22Rv1 (cell line): Measurements from ENCODE around the gene LTBR.

Experiments
- H3K27ac ChIP-seq: fragments of 450-650 bp; 2 replicates; pipeline ENCODE4 v1.5.1; 2017
- CTCF ChIP-seq: fragments of 450-650 bp; IDR thresholded peaks from 2 replicates; pipeline ENCODE4 v1.5.1; 2017; ENCODE audit warnings: mild to moderate bottlenecking
- ZFX ChIP-seq: fragments of 450-650 bp; IDR thresholded peaks from 2 replicates; pipeline ENCODE4 v1.6.1; 2017; ENCODE audit warnings: antibody characterized with exemption, borderline replicate concordance

LTBR gene

GRCh38 chr12:6337958-6338433 is 46.0 kb upstream of the LTBR start:
- H3K27ac ChIP-seq = peak overlapping the region; percentile 100
- no peak for TF ChIP-seq ZFX
- TF ChIP-seq CTCF = no peak

GRCh38 chr12:6338536-6338935 is 45.4 kb upstream of the LTBR start:
- H3K27ac ChIP-seq = peak overlapping the region; percentile 100

- H3K27ac ChIP-seq = peak overlapping the region; percentile 100
- TF ChIP-seq ZFX (no peak), CTCF (no peak)
Measured at GRCh38 chr12:6338955-6339354, 45.0 kb upstream of the LTBR start.

- peak overlapping the region; percentile 100 for H3K27ac ChIP-seq
- TF ChIP-seq ZFX (no peak), CTCF (no peak)
Measured at GRCh38 chr12:6340032-6340638, 43.8 kb upstream of the LTBR start.

- TF ChIP-seq ZFX (no peak), CTCF (no peak)
- peak overlapping the region; percentile 100 for H3K27ac ChIP-seq
Measured at GRCh38 chr12:6340745-6341416, 43.1 kb upstream of the LTBR start.

GRCh38 chr12:6341417-6342139 is 42.4 kb upstream of the LTBR start, which contains the start of gene TNFRSF1A:
Gene TNFRSF1A (minus strand): TSS chr12:6342076. CDS start chr12:6341814, 262 bp downstream.
- TF ChIP-seq CTCF (no peak), ZFX (peak; percentile 75; the same call in 1 of the 2 replicates)
- peak within 1 kb of the TSS; percentile 100 for H3K27ac ChIP-seq

GRCh38 chr12:6342140-6342889 is 41.6 kb upstream of the LTBR start:
- peak overlapping the region; percentile 100 for H3K27ac ChIP-seq
- no peak for TF ChIP-seq CTCF
- TF ChIP-seq ZFX = no peak
